ENCODE data around the gene PROK1. TPM values are rescaled to one million over a fixed set of nuclear protein-coding genes. Genes with fewer than 3 reads are reported as not detected.

PROK1 gene
- total RNA-seq, 2 experiments from 2014 or later: not detected

- POLR2A ChIA-PET: no interaction called here
- TF ChIP-seq CTCF (IDR thresholded peaks at IDR 0.05): no peak
Measured at GRCh38 chr1:110482662-110483307, 31.8 kb downstream of the PROK1 start.

GRCh38 chr1:110483308-110483685, 32.3 kb downstream of the PROK1 start:
- TF ChIP-seq CTCF (IDR thresholded peaks at IDR 0.05): no peak
- ChIA-PET POLR2A (no interaction called here), CTCF (interaction anchor here (1.0 to 4.4 kb wide), 3 partner anchors 13 to 280 kb away, joined by 4 to 20 read pairs (median 16); no protein-coding TSS in a partner anchor)
- intact Hi-C loops (cut with micrococcal nuclease): no loop called here
- Mint-ChIP-seq H3K4me1 (ENCODE audit: low read depth) (no peaks in the 10 kb centered on the region), H3K4me3 (no peak overlapping the region), H3K9me3 (no peaks in the 10 kb centered on the region), H3K36me3 (ENCODE audit: low read depth) (no peaks in the 10 kb centered on the region), H3K27ac (no peak overlapping the region), H3K27me3 (peaks cover 8% of the 10 kb centered on the region)
- ATAC-seq (no peak), DNase-seq (no peak)

More at GRCh38 chr1:110482662-110483307, 31.8 kb downstream of the PROK1 start:
- DNase-seq: peak; percentile 4
- Mint-ChIP-seq H3K27ac (no peak overlapping the region), H3K4me1 (ENCODE audit: low read depth) (no peaks in the 10 kb centered on the region), H3K9me3 (no peaks in the 10 kb centered on the region), H3K27me3 (peaks cover 8% of the 10 kb centered on the region), H3K4me3 (no peak overlapping the region), H3K36me3 (ENCODE audit: low read depth) (no peaks in the 10 kb centered on the region)
- no peak for ATAC-seq
- intact Hi-C loops (cut with micrococcal nuclease): no loop called here
- CTCF ChIA-PET: interaction anchor here (1.0 to 4.4 kb wide), 3 partner anchors 13 to 280 kb away, joined by 4 to 20 read pairs (median 16); no protein-coding TSS in a partner anchor

- CTCF ChIA-PET: interaction anchor here (1.8 kb wide), 1 partner anchor 11 kb away, joined by 9 read pairs; no protein-coding TSS in a partner anchor
- H3K27me3 Mint-ChIP-seq: peaks cover 8% of the 10 kb centered on the region
Measured at GRCh38 chr1:110484801-110485200, 33.9 kb downstream of the PROK1 start.

GRCh38 chr1:110485725-110486124, 34.8 kb downstream of the PROK1 start:
- intact Hi-C loops (cut with micrococcal nuclease): no loop called here
- Mint-ChIP-seq H3K4me3 (no peak overlapping the region), H3K36me3 (ENCODE audit: low read depth) (no peaks in the 10 kb centered on the region), H3K27ac (no peak overlapping the region), H3K4me1 (ENCODE audit: low read depth) (no peaks in the 10 kb centered on the region), H3K27me3 (peaks cover 8% of the 10 kb centered on the region), H3K9me3 (no peaks in the 10 kb centered on the region)
- DNase-seq (no peak), ATAC-seq (no peak)
- POLR2A ChIA-PET: no interaction called here
- CTCF ChIA-PET: interaction anchor here (1.7 to 1.8 kb wide), 3 partner anchors 10 to 73 kb away, joined by 4 to 9 read pairs (median 4); no protein-coding TSS in a partner anchor
- no peak for TF ChIP-seq CTCF (IDR thresholded peaks at IDR 0.05)

More at GRCh38 chr1:110484801-110485200, 33.9 kb downstream of the PROK1 start:
- intact Hi-C loops (cut with micrococcal nuclease): no loop called here
- POLR2A ChIA-PET: no interaction called here
- H3K4me3 Mint-ChIP-seq: no peak overlapping the region
- H3K9me3 Mint-ChIP-seq: no peaks in the 10 kb centered on the region
- no peaks in the 10 kb centered on the region for H3K4me1 Mint-ChIP-seq (ENCODE audit: low read depth)
- H3K36me3 Mint-ChIP-seq (ENCODE audit: low read depth): no peaks in the 10 kb centered on the region
- DNase-seq (no peak), ATAC-seq (no peak)
- TF ChIP-seq CTCF (IDR thresholded peaks at IDR 0.05): no peak
- H3K27ac Mint-ChIP-seq: no peak overlapping the region

GRCh38 chr1:110487726-110488125, 36.8 kb downstream of the PROK1 start:
- CTCF ChIA-PET: interaction anchor here (2.8 kb wide), 1 partner anchor 8 kb away, joined by 12 read pairs; no protein-coding TSS in a partner anchor
- Mint-ChIP-seq H3K9me3 (no peaks in the 10 kb centered on the region), H3K27me3 (peaks cover 6% of the 10 kb centered on the region), H3K4me3 (no peak overlapping the region), H3K36me3 (ENCODE audit: low read depth) (no peaks in the 10 kb centered on the region), H3K27ac (no peak overlapping the region), H3K4me1 (ENCODE audit: low read depth) (no peaks in the 10 kb centered on the region)
- no peak for TF ChIP-seq CTCF (IDR thresholded peaks at IDR 0.05)
- ATAC-seq (no peak), DNase-seq (no peak)
- POLR2A ChIA-PET: interaction anchor here (0.8 kb wide), 1 partner anchor 9 kb away, joined by 3 read pairs; no protein-coding TSS in a partner anchor
- intact Hi-C loops (cut with micrococcal nuclease): no loop called here

All from activated CD8-positive, alpha-beta T cell treated with anti-CD3 and anti-CD28 coated beads for 36 hours (primary cell).